Mesothelial cell of epicardium (in vitro differentiated cells): ENCODE measurements around the gene AK9. TPM values are rescaled to one million over a fixed set of nuclear protein-coding genes. Genes with fewer than 3 reads are reported as not detected.
"Not testable (repeated sequence)": the region's sequence is repeated elsewhere in the genome, so short reads cannot be mapped to it uniquely, and the experiment has no call there.

Experiments used
- DNase-seq, 2 experiments: peaks; one replicate each; pipeline ENCODE4 v3.0.0; 2021; ENCODE audit warnings: low spot score in 2 of 2; ENCODE audit not compliant: unreplicated experiment in 2 of 2
- H3K27ac Mint-ChIP-seq: 2 replicates; pipeline ENCODE4 v1.8.0; 2021; ENCODE audit warnings: mixed read lengths
- H3K27me3 Mint-ChIP-seq: 2 replicates; pipeline ENCODE4 v1.8.0; 2021; ENCODE audit warnings: low read depth, mixed read lengths
- H3K36me3 Mint-ChIP-seq: 2 replicates; pipeline ENCODE4 v1.8.0; 2021; ENCODE audit warnings: mixed read lengths
- H3K4me1 Mint-ChIP-seq: 2 replicates; pipeline ENCODE4 v1.8.0; 2021; ENCODE audit warnings: mixed read lengths
- H3K4me3 Mint-ChIP-seq: 2 replicates; pipeline ENCODE4 v1.8.0; 2021; ENCODE audit warnings: mild to moderate bottlenecking, moderate library complexity, mixed read lengths
- H3K9me3 Mint-ChIP-seq: 2 replicates; pipeline ENCODE4 v1.8.0; 2021; ENCODE audit warnings: mixed read lengths
- CTCF ChIP-seq: fragments of 200-600 bp; sonication (generic); IDR thresholded peaks from one replicate; pipeline ENCODE4 v1.5.0; 2021; ENCODE audit warnings: antibody characterized with exemption; ENCODE audit not compliant: unreplicated experiment
- total RNA-seq: library from RNA; stranded (reverse); gene quantifications from 3 replicates; pipeline ENCODE4 v1.2.1, GENCODE V29; 2021

Gene AK9
- total RNA-seq, 1 donor from 2014 or later: 6.7 TPM

- no peak for TF ChIP-seq CTCF
- no peaks in the 10 kb centered on the region for H3K9me3 Mint-ChIP-seq
- H3K27ac Mint-ChIP-seq: no peak overlapping the region
- H3K4me3 Mint-ChIP-seq: no peak overlapping the region
- H3K4me1 Mint-ChIP-seq: no peaks in the 10 kb centered on the region
- DNase-seq: no peak
- H3K36me3 Mint-ChIP-seq: peaks cover 39% of the 10 kb centered on the region
- H3K27me3 Mint-ChIP-seq: no peaks in the 10 kb centered on the region
These were observed 223.3 kb downstream of the AK9 start for GRCh38 chr6:109467696-109468095.

GRCh38 chr6:109466212-109466923 is 224.6 kb downstream of the AK9 start:
- Mint-ChIP-seq H3K9me3 (no peaks in the 10 kb centered on the region), H3K27ac (no peak overlapping the region), H3K36me3 (peaks cover 36% of the 10 kb centered on the region)

GRCh38 chr6:109465772-109466171 is 225.2 kb downstream of the AK9 start:
- H3K36me3 Mint-ChIP-seq: peaks cover 39% of the 10 kb centered on the region
- TF ChIP-seq CTCF: no peak
- DNase-seq: no peak
- H3K27ac Mint-ChIP-seq: no peak overlapping the region
- H3K4me3 Mint-ChIP-seq: no peak overlapping the region
- no peaks in the 10 kb centered on the region for H3K4me1 Mint-ChIP-seq
- H3K9me3 Mint-ChIP-seq: no peaks in the 10 kb centered on the region
- no peaks in the 10 kb centered on the region for H3K27me3 Mint-ChIP-seq

More at GRCh38 chr6:109466212-109466923, 224.6 kb downstream of the AK9 start:
- TF ChIP-seq CTCF: no peak
- DNase-seq: no peak
- Mint-ChIP-seq H3K4me1 (no peaks in the 10 kb centered on the region), H3K27me3 (no peaks in the 10 kb centered on the region), H3K4me3 (no peak overlapping the region)

- H3K36me3 Mint-ChIP-seq: peaks cover 27% of the 10 kb centered on the region
- H3K27ac Mint-ChIP-seq: no peak overlapping the region
- no peaks in the 10 kb centered on the region for H3K9me3 Mint-ChIP-seq
- no peak overlapping the region for H3K4me3 Mint-ChIP-seq
- no peaks in the 10 kb centered on the region for H3K4me1 Mint-ChIP-seq
- peaks cover 9% of the 10 kb centered on the region for H3K27me3 Mint-ChIP-seq
- no peak for DNase-seq
- no peak for TF ChIP-seq CTCF
These were observed 229.1 kb downstream of the AK9 start for GRCh38 chr6:109461733-109462526.

- not testable (repeated sequence) for H3K27ac Mint-ChIP-seq, H3K9me3 Mint-ChIP-seq, DNase-seq, H3K4me1 Mint-ChIP-seq, H3K4me3 Mint-ChIP-seq
- Mint-ChIP-seq H3K27me3 (peaks cover 16% of the 10 kb centered on the region), H3K36me3 (peaks cover 27% of the 10 kb centered on the region)
These were observed 229.8 kb downstream of the AK9 start for GRCh38 chr6:109461205-109461604.

GRCh38 chr6:109460161-109460829 is 230.7 kb downstream of the AK9 start:
- peaks cover 4% of the 10 kb centered on the region for H3K4me1 Mint-ChIP-seq
- no peak for TF ChIP-seq CTCF
- peaks cover 18% of the 10 kb centered on the region for H3K27me3 Mint-ChIP-seq
- no peak for DNase-seq
- H3K36me3 Mint-ChIP-seq: peaks cover 23% of the 10 kb centered on the region
- no peak overlapping the region for H3K4me3 Mint-ChIP-seq
- H3K9me3 Mint-ChIP-seq: no peaks in the 10 kb centered on the region
- no peak overlapping the region for H3K27ac Mint-ChIP-seq
